HG03460 (cell line): ENCODE measurements around the gene IFFO2.
"Not testable (repeated sequence)": the region's sequence is repeated elsewhere in the genome, so short reads cannot be mapped to it uniquely, and the experiment has no call there.

Experiments used
- ATAC-seq: cut with Tn5 transposase; IDR thresholded peaks from one replicate; pipeline ENCODE4 v1.9.1; 2021; ENCODE audit not compliant: unreplicated experiment

IFFO2 gene

GRCh38 chr1:18900303-18900841 lies 56.1 kb downstream of the IFFO2 start:
- no peak for ATAC-seq

GRCh38 chr1:18899363-18900049 lies 57.0 kb downstream of the IFFO2 start:
- no peak for ATAC-seq

GRCh38 chr1:18898567-18898966 lies 57.9 kb downstream of the IFFO2 start:
- ATAC-seq: no peak

GRCh38 chr1:18895317-18895716 lies 61.2 kb downstream of the IFFO2 start:
- ATAC-seq: no peak

- no peak for ATAC-seq
These were observed 63.4 kb downstream of the IFFO2 start for GRCh38 chr1:18893120-18893519.

- not testable (repeated sequence) for ATAC-seq
These were observed 64.6 kb downstream of the IFFO2 start for GRCh38 chr1:18891858-18892257.

- ATAC-seq: no peak
These were observed 65.1 kb downstream of the IFFO2 start for GRCh38 chr1:18891426-18891780.

- ATAC-seq: no peak
These were observed 65.6 kb downstream of the IFFO2 start for GRCh38 chr1:18890706-18891425.

- no peak for ATAC-seq
These were observed 70.5 kb downstream of the IFFO2 start for GRCh38 chr1:18886003-18886335.

GRCh38 chr1:18885311-18886002 lies 71.0 kb downstream of the IFFO2 start:
- no peak for ATAC-seq

GRCh38 chr1:18884727-18885126 lies 71.7 kb downstream of the IFFO2 start:
- ATAC-seq: no peak

- ATAC-seq: no peak
These were observed 72.1 kb downstream of the IFFO2 start for GRCh38 chr1:18884419-18884717.

- no peak for ATAC-seq
These were observed 72.6 kb downstream of the IFFO2 start for GRCh38 chr1:18883636-18884418.

- no peak for ATAC-seq
These were observed 73.4 kb downstream of the IFFO2 start for GRCh38 chr1:18883079-18883478.

GRCh38 chr1:18882486-18882885 lies 74.0 kb downstream of the IFFO2 start:
- ATAC-seq: no peak

- no peak for ATAC-seq
These were observed 74.6 kb downstream of the IFFO2 start for GRCh38 chr1:18881642-18882431.

- ATAC-seq: no peak
These were observed 75.3 kb downstream of the IFFO2 start for GRCh38 chr1:18881164-18881563.

GRCh38 chr1:18880585-18880984 lies 75.9 kb downstream of the IFFO2 start:
- no peak for ATAC-seq

- ATAC-seq: no peak
These were observed 76.6 kb downstream of the IFFO2 start for GRCh38 chr1:18879791-18880309.

- no peak for ATAC-seq
These were observed 77.2 kb downstream of the IFFO2 start for GRCh38 chr1:18879215-18879790.
